NCI-H748 treated with DMSO at 0.1 percent for 48 hours (cell line): Measurements from ENCODE around the gene CPEB2.

Experiments used
- DNase-seq: peaks from one replicate; lab custom pipeline; 2025; lab: John Stamatoyannopoulos, UW

Gene CPEB2

GRCh38 chr4:15117270-15117946, 115.1 kb downstream of the CPEB2 start:
- no peak for DNase-seq

- DNase-seq, result no peak
Observed at GRCh38 chr4:15118292-15118691, 116.0 kb downstream of the CPEB2 start.
